Subcutaneous adipose tissue (tissue), 4 donors: ENCODE data around the gene OLFML2A. TPM values are rescaled to one million over a fixed set of nuclear protein-coding genes. Genes with fewer than 3 reads are reported as not detected.

Experiments used
- total RNA-seq, 4 donors: library from RNA; depleted of rRNA; stranded (reverse); fragments of >200 nt; gene quantifications; one replicate each; pipeline ENCODE4 v1.1.0, GENCODE V29; 2016
- TF ChIP-seq, protein P1 (sequence below): fragments of 450-650 bp; IDR thresholded peaks from one replicate; pipeline ENCODE4 v1.5.1; 2016; ENCODE audit warnings: low read depth, mild to moderate bottlenecking, control low read depth, antibody characterized with exemption, moderate library complexity

Gene OLFML2A
- total RNA-seq, 4 donors from 2014 or later: 6.7 to 38.2 (median 12.5) TPM

DNA sequence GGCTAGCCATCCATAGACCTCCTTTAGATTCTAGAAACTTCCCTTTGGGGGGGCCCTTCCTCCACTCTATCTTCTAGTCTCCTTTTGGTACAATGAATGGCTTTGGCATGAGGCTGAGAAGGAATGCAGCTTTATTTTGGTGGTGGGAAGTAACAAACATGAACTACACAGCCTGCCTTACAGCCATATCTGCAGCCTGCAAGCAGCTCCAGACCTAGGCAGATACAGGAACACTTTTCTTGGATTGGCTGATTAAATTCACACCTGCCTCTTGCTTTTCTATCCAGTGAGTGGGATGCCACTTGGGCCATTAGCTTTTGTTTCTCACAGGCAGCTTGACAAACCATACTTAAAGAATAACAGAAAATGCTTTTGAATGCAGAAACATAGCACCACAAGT, 34.0 kb upstream of the OLFML2A start:
- TF ChIP-seq, protein P1, sequence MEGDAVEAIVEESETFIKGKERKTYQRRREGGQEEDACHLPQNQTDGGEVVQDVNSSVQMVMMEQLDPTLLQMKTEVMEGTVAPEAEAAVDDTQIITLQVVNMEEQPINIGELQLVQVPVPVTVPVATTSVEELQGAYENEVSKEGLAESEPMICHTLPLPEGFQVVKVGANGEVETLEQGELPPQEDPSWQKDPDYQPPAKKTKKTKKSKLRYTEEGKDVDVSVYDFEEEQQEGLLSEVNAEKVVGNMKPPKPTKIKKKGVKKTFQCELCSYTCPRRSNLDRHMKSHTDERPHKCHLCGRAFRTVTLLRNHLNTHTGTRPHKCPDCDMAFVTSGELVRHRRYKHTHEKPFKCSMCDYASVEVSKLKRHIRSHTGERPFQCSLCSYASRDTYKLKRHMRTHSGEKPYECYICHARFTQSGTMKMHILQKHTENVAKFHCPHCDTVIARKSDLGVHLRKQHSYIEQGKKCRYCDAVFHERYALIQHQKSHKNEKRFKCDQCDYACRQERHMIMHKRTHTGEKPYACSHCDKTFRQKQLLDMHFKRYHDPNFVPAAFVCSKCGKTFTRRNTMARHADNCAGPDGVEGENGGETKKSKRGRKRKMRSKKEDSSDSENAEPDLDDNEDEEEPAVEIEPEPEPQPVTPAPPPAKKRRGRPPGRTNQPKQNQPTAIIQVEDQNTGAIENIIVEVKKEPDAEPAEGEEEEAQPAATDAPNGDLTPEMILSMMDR: no peak

DNA sequence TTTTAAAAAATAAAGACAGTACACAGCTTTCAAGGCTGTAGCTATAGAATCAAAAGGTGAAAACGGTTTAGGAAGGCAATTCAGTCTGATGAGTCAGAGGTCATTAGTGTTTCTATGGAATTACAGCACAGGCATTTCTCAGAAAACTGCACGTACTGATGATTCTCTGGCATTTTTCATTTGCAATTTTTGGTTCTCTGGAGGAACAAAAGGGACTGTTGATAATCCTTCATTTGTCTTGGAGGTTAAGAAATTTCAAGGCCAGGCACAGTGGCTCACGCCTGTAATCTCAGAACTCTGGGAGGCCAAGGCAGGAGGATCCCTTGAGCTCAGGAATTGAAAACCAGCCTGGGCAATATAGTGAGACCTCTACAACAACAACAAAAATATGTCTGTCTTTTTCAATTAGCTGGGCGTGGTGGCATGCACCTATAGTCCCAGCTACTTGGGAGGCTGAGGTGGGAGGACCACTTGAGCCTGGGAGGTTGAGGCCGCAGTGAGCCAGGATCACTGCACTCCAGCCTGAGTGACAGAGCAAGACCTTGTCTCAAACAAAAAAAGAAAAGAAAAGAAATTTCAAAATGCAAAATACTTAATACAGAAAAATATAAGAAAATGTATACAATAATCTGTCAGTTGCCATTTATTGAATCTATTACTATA, 33.1 kb upstream of the OLFML2A start:
- TF ChIP-seq, protein P1: no peak

DNA sequence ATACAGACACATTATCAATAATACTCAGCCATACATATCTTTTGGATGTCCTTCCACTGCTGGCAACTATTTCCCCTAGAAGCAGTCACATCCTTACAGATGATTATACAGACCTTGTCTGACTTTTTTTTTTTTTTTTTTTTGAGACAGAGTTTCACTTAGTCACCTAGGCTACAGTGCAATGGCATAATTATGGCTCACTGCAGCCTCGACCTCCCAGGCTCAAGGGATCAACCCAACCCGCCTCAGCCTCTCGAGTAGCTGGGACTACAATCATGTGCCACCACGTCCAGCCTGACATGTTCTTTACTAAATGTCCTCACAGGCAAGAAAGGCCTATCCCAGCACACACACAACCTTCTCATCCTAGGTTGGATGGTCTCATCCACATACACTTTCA, 29.9 kb upstream of the OLFML2A start:
- TF ChIP-seq, protein P1: no peak

DNA sequence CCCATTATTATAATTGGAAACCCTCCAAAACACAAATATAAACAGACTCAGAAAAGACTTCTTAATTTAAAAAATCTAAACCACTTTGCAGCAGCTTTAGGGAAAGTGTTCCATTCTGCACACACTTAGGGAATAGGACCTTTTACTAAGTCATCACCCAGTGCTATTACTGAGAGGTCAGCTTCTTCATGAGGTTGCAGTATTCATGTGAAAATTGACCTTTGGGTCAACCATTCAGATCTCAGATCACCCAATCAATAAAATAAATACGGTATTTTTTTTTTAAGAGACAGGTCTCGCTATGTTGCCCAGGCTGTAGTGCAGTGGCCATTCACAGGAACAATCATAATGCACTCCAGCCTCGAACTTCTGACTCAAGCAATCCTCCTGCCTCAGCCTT, 27.6 kb upstream of the OLFML2A start:
- TF ChIP-seq, protein P1: no peak

DNA sequence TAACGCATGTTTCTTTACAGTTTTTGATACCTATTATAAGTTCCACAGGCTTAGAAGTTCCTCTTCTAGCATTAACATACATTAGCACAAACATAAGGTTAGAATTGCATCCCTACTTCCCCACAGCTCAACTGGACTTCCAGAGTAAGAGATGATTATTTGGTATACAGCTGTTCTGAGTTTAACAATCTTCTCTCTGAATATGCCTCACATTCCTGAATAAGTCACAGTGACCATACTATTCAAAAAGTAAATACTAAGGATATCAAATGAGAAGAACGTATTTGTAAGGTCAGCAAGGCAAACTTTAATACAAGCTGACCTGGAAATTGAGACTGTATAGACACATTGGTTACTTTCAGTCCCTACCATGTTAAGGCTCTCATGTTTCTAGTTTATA, 27.2 kb upstream of the OLFML2A start:
- TF ChIP-seq, protein P1: no peak

DNA sequence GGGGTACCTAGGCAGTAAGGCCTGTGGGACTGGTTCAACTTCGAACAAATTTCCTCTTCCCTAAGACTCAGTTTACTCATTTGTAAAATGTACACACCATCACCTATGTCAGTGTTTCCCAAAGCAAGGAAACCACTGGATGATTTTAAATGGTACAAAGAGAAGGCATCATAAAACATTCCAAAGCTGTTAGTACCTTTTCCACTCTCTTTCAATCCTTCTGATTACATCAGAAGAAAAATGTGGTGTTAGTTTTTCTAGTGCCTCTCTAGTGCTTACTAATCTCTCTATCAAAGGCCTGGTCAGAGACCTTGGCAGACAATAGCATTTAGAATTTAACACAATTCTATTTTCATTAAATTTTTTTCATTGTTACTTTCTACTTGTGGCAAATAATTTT, 24.0 kb upstream of the OLFML2A start:
- TF ChIP-seq, protein P1: no peak

DNA sequence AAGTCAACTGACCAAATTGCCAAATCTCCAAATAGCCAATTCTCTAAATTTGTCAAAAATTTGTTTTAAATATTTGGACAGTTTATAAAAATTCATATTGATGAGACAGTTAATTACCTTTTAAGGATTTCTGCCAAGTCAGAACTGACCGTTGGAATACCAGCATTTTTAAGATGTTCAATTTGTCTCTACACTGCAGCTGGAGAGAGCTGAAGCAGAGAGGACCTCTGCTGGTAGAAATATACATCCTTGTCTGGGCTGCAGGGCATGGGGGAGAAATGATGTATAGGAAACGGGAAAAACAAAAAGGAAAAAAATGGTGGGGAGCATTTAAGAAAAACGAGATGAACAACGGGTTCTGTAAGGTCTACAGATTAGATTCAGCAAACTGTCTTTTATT, 22.6 kb upstream of the OLFML2A start:
- TF ChIP-seq, protein P1: no peak
